ENCODE results near the gene BPGM. TPM values are rescaled to one million over a fixed set of nuclear protein-coding genes. Genes with fewer than 3 reads are reported as not detected.

Gene BPGM
- total RNA-seq, 1 experiment from 2014 or later, result 18.5 TPM

DNA sequence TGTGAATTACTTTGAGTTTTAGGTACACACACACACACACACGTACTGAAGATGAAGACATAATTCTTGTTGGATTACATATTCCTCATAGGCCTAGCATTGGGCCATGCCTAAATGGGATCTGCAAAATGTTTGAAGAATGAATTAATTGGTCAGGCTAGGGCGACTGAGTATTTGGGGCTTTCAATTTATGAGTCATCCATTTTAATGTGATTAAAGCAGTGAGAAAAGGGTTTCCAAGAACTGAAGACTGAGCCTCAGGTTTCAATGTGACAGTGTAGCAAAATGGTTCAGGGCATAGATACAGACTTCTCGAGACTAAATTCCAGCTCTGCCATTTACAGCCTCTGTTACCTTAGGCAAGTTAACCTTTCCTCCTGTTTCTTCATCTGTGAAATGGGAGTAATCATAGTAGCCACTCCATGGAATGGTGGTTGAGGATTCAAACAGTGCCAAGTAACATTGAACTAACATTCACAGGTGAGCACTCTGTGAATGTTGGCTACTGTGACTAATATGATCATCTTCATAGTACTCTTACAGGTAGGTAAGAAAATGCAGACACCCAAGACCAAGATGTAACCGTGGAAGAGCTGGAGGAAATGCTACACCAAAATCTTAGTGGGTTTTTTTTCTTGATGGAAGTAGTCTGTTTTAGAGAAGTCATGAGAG, 7.6 kb downstream of the BPGM start:
- no peaks in the 10 kb centered on the region for H3K9me2 ChIP-seq (ENCODE audit: insufficient read depth)
- POLR2A ChIA-PET (ENCODE audit: unreplicated experiment), result no interaction called here
- no TSS peak for BruUV-seq (replicated peaks)
- H3K27ac ChIP-seq, result no peak overlapping the region
- intact Hi-C loops (cut with micrococcal nuclease; ENCODE audit: unreplicated experiment), result no loop called here
- H3F3A ChIP-seq (ENCODE audit: insufficient read depth, low read depth), result no peaks in the 10 kb centered on the region
- no peaks in the 10 kb centered on the region for H4K20me1 ChIP-seq (ENCODE audit: insufficient read depth)
- peaks cover 15% of the 10 kb centered on the region; the same call in 1 of the 2 replicates for H3K79me2 ChIP-seq (ENCODE audit: low read depth)
- TF ChIP-seq, protein P1, sequence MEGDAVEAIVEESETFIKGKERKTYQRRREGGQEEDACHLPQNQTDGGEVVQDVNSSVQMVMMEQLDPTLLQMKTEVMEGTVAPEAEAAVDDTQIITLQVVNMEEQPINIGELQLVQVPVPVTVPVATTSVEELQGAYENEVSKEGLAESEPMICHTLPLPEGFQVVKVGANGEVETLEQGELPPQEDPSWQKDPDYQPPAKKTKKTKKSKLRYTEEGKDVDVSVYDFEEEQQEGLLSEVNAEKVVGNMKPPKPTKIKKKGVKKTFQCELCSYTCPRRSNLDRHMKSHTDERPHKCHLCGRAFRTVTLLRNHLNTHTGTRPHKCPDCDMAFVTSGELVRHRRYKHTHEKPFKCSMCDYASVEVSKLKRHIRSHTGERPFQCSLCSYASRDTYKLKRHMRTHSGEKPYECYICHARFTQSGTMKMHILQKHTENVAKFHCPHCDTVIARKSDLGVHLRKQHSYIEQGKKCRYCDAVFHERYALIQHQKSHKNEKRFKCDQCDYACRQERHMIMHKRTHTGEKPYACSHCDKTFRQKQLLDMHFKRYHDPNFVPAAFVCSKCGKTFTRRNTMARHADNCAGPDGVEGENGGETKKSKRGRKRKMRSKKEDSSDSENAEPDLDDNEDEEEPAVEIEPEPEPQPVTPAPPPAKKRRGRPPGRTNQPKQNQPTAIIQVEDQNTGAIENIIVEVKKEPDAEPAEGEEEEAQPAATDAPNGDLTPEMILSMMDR (conservative IDR thresholded peaks at IDR 0.05), result no peak
- no peak for TF ChIP-seq EZH2 (IDR thresholded peaks at IDR 0.05; ENCODE audit: low read depth)
- no peaks in the 10 kb centered on the region for H3K36me3 ChIP-seq (ENCODE audit: low read depth)
- H3K4me1 ChIP-seq (replicated peaks; ENCODE audit: insufficient read depth), result no peaks in the 10 kb centered on the region; the same call in 1 of the 2 replicates
- no peaks in the 10 kb centered on the region for H3K9me3 ChIP-seq (ENCODE audit: insufficient read depth, low read depth)
- CTCF ChIA-PET, result no interaction called here
- H2AFZ ChIP-seq, result no peak overlapping the region
- DNase-seq, result no peak
- no peaks in the 10 kb centered on the region for H3K27me3 ChIP-seq (ENCODE audit: insufficient read depth, low read depth)
- no peak overlapping the region for H3K4me3 ChIP-seq
- H3K4me2 ChIP-seq, result no peak overlapping the region

DNA sequence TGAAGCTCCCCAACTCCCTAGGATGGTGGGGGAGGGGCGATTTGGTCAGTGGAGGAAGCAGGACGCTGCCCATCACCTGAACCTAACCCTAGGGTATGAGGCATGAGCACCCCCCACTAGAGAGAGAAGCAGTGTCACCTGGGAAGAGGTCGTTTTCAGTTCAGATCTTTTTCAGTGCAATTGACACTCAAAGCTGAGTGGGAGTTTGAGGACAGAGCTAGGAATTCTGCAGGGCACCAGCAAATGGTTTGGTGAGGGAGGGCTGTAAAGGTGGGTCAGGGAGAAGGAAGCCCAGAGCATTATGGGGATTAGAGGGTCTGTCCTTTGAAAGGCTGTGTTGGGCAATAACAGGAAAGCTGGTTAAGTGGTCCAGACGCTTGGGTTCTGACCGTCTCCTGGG, 10.9 kb downstream of the BPGM start:
- Histone ChIP-seq H3K36me3 (ENCODE audit: low read depth) (no peaks in the 10 kb centered on the region), H3K27ac (no peak overlapping the region), H3K9me3 (ENCODE audit: insufficient read depth, low read depth) (no peaks in the 10 kb centered on the region), H3F3A (ENCODE audit: insufficient read depth, low read depth) (no peaks in the 10 kb centered on the region), H3K4me3 (no peak overlapping the region), H3K4me2 (no peak overlapping the region), H3K4me1 (replicated peaks; ENCODE audit: insufficient read depth) (no peaks in the 10 kb centered on the region), H2AFZ (no peak overlapping the region), H3K9me2 (ENCODE audit: insufficient read depth) (no peaks in the 10 kb centered on the region), H4K20me1 (ENCODE audit: insufficient read depth) (no peaks in the 10 kb centered on the region), H3K79me2 (ENCODE audit: low read depth) (0 out of 2 replicates have a peak, but pooled peaks cover 8% of the 10 kb centered on the region), H3K27me3 (ENCODE audit: insufficient read depth, low read depth) (no peaks in the 10 kb centered on the region)
- intact Hi-C loops (cut with micrococcal nuclease; ENCODE audit: unreplicated experiment), result no loop called here
- ChIA-PET CTCF (no interaction called here), POLR2A (ENCODE audit: unreplicated experiment) (no interaction called here)
- no peak for DNase-seq
- no TSS peak for BruUV-seq (replicated peaks)
- TF ChIP-seq EZH2 (IDR thresholded peaks at IDR 0.05; ENCODE audit: low read depth), result no peak
- TF ChIP-seq, protein P1 (conservative IDR thresholded peaks at IDR 0.05), result no peak

DNA sequence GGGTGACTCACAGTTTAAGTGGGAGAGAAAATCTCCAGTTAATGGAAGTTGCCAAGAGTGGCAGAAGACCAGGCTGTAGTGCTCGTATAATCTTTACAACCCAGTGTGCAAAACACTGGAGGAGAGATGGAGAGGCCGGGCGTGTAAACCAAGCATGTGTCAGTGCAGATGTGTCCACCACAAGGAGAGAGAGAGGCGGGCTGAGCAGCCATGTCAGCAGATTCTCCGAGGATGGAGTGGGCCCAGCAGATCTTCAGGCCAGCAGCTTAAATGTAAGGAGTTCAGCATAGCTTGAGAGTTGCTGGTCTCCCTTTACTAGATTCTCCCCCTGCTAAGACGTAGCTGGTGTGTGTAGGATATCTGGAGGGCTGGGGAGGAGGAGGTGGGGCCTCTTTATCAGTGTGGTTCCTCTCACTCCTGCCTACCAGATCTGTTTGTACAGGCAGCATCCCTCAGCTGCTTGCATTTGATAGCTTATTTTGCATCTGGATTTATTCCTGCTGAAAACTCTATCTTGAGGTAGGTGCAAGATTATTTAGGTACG, 13.7 kb downstream of the BPGM start:
- no peak overlapping the region for H3K27ac ChIP-seq
- POLR2A ChIA-PET (ENCODE audit: unreplicated experiment), result no interaction called here
- intact Hi-C loops (cut with micrococcal nuclease; ENCODE audit: unreplicated experiment), result no loop called here

More for the DNA sequence above, 13.7 kb downstream of the BPGM start:
- no peak overlapping the region for H2AFZ ChIP-seq
- no peaks in the 10 kb centered on the region for H3K79me2 ChIP-seq (ENCODE audit: low read depth)
- no TSS peak for BruUV-seq (replicated peaks)
- no peak overlapping the region for H3K4me2 ChIP-seq
- H3F3A ChIP-seq (ENCODE audit: insufficient read depth, low read depth), result no peaks in the 10 kb centered on the region
- H3K4me1 ChIP-seq (replicated peaks; ENCODE audit: insufficient read depth), result no peaks in the 10 kb centered on the region
- no peaks in the 10 kb centered on the region for H3K36me3 ChIP-seq (ENCODE audit: low read depth)
- H3K27me3 ChIP-seq (ENCODE audit: insufficient read depth, low read depth), result no peaks in the 10 kb centered on the region
- H3K9me2 ChIP-seq (ENCODE audit: insufficient read depth), result no peaks in the 10 kb centered on the region
- no peaks in the 10 kb centered on the region; the same call in 1 of the 2 replicates for H4K20me1 ChIP-seq (ENCODE audit: insufficient read depth)
- CTCF ChIA-PET, result no interaction called here
- H3K4me3 ChIP-seq, result no peak overlapping the region
- no peak for DNase-seq
- no peaks in the 10 kb centered on the region for H3K9me3 ChIP-seq (ENCODE audit: insufficient read depth, low read depth)
- no peak for TF ChIP-seq EZH2 (IDR thresholded peaks at IDR 0.05; ENCODE audit: low read depth)
- TF ChIP-seq, protein P1 (conservative IDR thresholded peaks at IDR 0.05), result no peak

Data from PC-9 (cell line).